ENCODE results near the gene C4A. TPM values are rescaled to one million over a fixed set of nuclear protein-coding genes. Genes with fewer than 3 reads are reported as not detected.
A peak's percentile ranks its signal among the peaks of the same experiment; 100 is the strongest.

Gene C4A
- total and polyA plus RNA-seq, 2 of the 13 experiments (the other 11 are each of a cell fraction or from before 2014, with no cell fraction given), result 165 to 478 TPM

- TF ChIP-seq CSRNP1 (CRISPR knock-in tag; IDR thresholded peaks at IDR 0.05) (peak; percentile 92; the same call in 1 of the 2 replicates), ZMAT5 (CRISPR knock-in tag; IDR thresholded peaks at IDR 0.05; ENCODE audit: borderline replicate concordance, low read depth) (no peak), GMEB1 (CRISPR knock-in tag; IDR thresholded peaks at IDR 0.05; ENCODE audit: borderline replicate concordance) (peak; percentile 62; the same call in 1 of the 2 replicates), MXI1 (IDR thresholded peaks at IDR 0.05; ENCODE audit: borderline replicate concordance, low read depth, low read length) (peak; percentile 73; the same call in 1 of the 3 replicates), ETV5 (CRISPR knock-in tag; IDR thresholded peaks at IDR 0.05; ENCODE audit: borderline replicate concordance) (peak; percentile 95), ZNF441 (CRISPR knock-in tag; IDR thresholded peaks at IDR 0.05; ENCODE audit: borderline replicate concordance) (0 out of 2 replicates have a peak, but pooled peaks have one; percentile 35), STAG1 (CRISPR knock-in tag; IDR thresholded peaks at IDR 0.05) (peak; percentile 35; the same call in 1 of the 2 replicates), HNRNPK (IDR thresholded peaks at IDR 0.05; ENCODE audit: low read depth, low read length, poor library complexity, severe bottlenecking) (peak; percentile 44), ZNF124 (CRISPR knock-in tag; IDR thresholded peaks at IDR 0.05) (peak; percentile 47; the same call in 1 of the 2 replicates), SIX1 (CRISPR knock-in tag; IDR thresholded peaks at IDR 0.05; ENCODE audit: borderline replicate concordance) (peak; percentile 72; the same call in 1 of the 2 replicates), ZNF251 (CRISPR knock-in tag; IDR thresholded peaks at IDR 0.05) (0 out of 2 replicates have a peak, but pooled peaks have one; percentile 87), ZSCAN31 (CRISPR knock-in tag; IDR thresholded peaks at IDR 0.05; ENCODE audit: low read depth) (peak; percentile 91), PCBP2 (optimal IDR thresholded peaks at IDR 0.05; ENCODE audit: low read depth, low read length, poor library complexity, severe bottlenecking) (no peak), SNAPC2 (CRISPR knock-in tag; IDR thresholded peaks at IDR 0.05) (peak; percentile 87; the same call in 1 of the 2 replicates), RORA (CRISPR knock-in tag; IDR thresholded peaks at IDR 0.05) (no peak), CERS6 (CRISPR knock-in tag; IDR thresholded peaks at IDR 0.05) (no peak), NR0B2 (CRISPR knock-in tag; IDR thresholded peaks at IDR 0.05) (no peak), IRF9 (CRISPR knock-in tag; IDR thresholded peaks at IDR 0.05; ENCODE audit: borderline replicate concordance) (peak; percentile 88; the same call in 1 of the 2 replicates), U2AF1 (optimal IDR thresholded peaks at IDR 0.05; ENCODE audit: low read depth, low read length) (peak; percentile 72), ZNF567 (CRISPR knock-in tag; IDR thresholded peaks at IDR 0.05; ENCODE audit: borderline replicate concordance) (peak; percentile 99; the same call in 1 of the 2 replicates), RBM22 (optimal IDR thresholded peaks at IDR 0.05; ENCODE audit: low read length) (no peak)
These were observed 36.1 kb upstream of the C4A start, which contains the start of gene CFB (continued) for GRCh38 chr6:31945507-31946369.

All from HepG2 (cell line).